ENCODE measurements around the gene ARHGAP11A. TPM values are rescaled to one million over a fixed set of nuclear protein-coding genes. Genes with fewer than 3 reads are reported as not detected.
A peak's percentile ranks its signal among the peaks of the same experiment; 100 is the strongest.

ARHGAP11A gene
- total RNA-seq, 2 donors from 2014 or later, result 133 to 148 TPM

DNA sequence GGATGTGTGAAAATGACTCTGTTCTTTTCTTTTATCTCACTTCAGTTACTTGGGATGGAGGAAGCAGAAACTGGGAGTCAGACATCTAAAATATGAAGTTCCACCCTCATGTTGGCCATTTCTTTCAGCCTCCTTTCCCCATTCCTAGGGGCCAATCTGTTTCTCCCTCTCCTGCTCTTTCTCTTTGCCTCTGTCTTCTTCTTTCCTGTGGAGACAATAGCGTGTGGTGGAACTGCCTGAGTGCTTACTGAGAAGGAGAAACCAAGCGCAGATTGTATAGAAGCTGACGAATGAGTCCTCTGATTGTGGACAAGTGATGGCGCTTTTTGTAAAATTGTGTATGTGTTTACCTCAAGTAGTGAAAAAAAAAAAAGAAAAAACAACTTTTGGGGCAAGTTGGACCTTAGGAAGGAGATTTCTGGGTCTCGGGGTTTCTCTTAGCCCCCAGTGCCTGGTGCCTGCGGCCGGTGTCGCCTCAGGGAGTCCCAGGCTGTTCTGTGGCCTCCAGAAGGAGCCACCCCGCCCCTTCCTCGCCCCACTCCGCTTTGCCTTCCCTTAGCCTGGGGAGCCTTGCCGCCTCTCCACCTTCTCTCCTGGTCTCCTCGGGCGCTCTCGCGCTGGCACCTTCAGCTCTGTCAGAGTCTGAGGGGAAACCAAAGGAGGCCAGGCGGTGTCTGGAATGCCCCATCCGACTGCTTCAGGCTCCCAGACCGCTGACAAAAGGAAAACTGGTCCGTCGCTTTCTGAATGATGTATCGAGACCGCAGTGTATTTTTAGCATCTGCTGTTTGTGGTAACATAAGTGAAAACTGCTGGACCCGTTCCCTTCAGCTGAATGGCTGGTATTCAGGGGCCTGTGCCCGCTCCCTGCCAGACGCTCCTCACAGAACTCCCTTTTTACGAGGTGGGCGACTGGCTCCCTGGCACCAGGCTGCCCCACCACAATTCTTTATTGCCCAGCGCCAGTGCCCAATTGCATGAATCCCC, 56.3 kb downstream of the ARHGAP11A start:
- Mint-ChIP-seq H3K36me3 (no peaks in the 10 kb centered on the region), H3K9me3 (no peaks in the 10 kb centered on the region), H3K27ac (no peak overlapping the region)
- no peak for ATAC-seq
- DNase-seq (ENCODE audit: low spot score in 2 of 2), result no peak

DNA sequence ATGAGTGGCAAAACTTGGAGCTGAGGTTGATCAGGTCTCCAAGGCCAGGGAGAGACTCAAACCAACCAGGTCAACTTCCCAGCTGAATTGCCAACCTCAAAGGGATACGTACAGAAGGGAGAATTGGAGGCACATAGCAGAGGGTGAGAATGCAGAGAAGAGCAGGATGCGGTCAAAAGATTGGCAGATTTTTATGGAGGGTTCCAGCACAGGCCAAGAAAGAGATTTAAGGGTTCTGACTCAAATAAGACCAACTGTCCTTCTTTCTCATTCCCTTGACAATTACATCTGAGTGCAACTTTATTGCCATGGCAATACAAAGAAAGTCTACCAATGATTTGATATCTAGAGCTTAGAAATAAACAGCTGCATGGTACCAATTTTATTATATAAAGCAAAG, 59.4 kb downstream of the ARHGAP11A start:
- ATAC-seq, result no peak
- H3K9me3 Mint-ChIP-seq, result no peaks in the 10 kb centered on the region

DNA sequence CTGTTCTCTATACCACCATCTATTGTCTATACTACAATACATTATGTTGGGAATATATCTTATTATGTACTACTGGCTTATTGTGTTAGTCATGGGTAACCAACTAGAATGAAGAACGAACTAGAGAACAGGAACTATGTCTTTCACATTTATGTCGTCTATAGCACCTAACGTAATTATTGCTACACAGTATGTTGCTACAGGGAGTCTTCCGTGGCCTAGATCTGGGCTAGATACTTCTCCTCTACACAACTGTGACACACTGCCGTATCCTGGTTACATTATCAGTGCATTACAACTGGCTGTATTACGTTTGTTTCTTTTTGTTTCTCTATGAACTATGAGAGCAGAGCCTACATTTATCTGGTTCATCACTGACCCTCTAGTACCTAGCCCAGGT, 60.2 kb downstream of the ARHGAP11A start:
- no peak for DNase-seq (ENCODE audit: low spot score in 2 of 2)

More for the DNA sequence above, 59.4 kb downstream of the ARHGAP11A start:
- Mint-ChIP-seq H3K27ac (no peak overlapping the region), H3K36me3 (no peaks in the 10 kb centered on the region)
- no peak for DNase-seq (ENCODE audit: low spot score in 2 of 2)

DNA sequence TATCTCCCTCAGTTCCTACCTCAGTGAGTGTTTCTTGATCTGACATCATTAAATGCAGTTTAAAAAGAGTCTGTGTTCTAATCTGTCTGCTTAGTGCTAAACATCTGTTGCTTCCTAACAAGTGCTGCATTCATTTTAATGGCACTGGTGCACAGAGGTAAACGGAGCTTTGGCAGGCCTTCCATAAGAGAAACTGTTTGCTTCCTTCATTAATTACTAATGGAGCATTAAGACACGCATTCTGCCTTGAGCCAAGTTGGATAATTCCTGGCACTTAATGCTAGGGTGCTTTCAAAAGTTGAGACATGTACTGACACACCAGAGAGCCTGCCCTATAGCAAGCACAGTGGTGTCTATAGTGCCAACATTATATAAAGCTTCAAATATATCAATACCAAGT, 60.9 kb downstream of the ARHGAP11A start:
- H3K27ac Mint-ChIP-seq, result no peak overlapping the region
- H3K36me3 Mint-ChIP-seq, result no peaks in the 10 kb centered on the region
- no peak for ATAC-seq
- no peaks in the 10 kb centered on the region for H3K9me3 Mint-ChIP-seq
- no peak for DNase-seq (ENCODE audit: low spot score in 2 of 2)

More for the DNA sequence above, 60.2 kb downstream of the ARHGAP11A start:
- no peak overlapping the region for H3K27ac Mint-ChIP-seq
- H3K36me3 Mint-ChIP-seq, result no peaks in the 10 kb centered on the region
- no peaks in the 10 kb centered on the region for H3K9me3 Mint-ChIP-seq
- ATAC-seq, result no peak

DNA sequence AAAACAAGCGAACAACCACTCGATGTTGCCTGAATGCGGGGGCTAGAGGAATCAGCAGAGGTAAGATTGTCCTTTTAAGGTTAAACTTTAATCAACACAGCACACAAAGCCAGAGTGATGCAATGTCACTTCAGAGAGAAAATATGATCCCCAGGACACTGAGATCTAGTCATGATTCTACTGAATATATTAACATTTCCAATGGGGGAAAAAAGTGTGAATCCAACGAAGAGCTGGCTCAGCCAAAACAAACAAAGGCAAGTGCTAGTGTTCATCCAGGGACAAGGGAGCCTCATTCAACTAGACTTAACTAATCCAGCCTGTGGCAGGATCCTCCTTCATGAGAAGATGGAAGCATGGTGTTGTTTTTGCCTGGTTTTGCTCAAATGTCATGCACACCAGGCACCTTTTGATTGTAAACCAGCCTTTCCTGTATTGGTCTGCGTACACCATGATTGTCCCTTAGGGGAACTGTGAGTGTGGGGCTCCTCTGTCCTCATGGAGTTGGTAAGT, 62.0 kb downstream of the ARHGAP11A start:
- no peak for DNase-seq (ENCODE audit: low spot score in 2 of 2)
- no peaks in the 10 kb centered on the region for H3K36me3 Mint-ChIP-seq
- no peaks in the 10 kb centered on the region for H3K9me3 Mint-ChIP-seq
- H3K27ac Mint-ChIP-seq, result no peak overlapping the region
- ATAC-seq, result no peak

DNA sequence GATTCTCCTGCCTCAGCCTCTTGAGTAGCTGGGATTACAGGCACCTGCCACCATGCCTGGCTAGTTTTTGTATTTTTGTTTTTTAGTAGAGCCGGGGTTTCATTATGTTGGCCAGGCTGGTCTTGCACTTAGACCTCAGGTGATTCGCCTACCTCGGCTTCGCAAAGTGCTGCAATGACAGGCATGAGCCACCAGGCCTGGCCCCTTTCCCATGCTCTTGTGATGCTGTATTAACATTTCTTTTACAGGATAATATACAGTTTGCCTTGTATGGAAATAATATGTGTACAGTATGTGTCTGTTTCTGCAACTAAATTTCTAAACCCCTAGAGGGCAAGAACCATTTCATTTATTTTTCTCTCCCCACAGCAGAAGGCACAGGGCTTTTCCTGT, 64.0 kb downstream of the ARHGAP11A start:
- DNase-seq (ENCODE audit: low spot score in 2 of 2) (no peak), ATAC-seq (no peak)
- H3K9me3 Mint-ChIP-seq, result no peaks in the 10 kb centered on the region
- H3K27ac Mint-ChIP-seq, result no peak overlapping the region
- H3K36me3 Mint-ChIP-seq, result no peaks in the 10 kb centered on the region

DNA sequence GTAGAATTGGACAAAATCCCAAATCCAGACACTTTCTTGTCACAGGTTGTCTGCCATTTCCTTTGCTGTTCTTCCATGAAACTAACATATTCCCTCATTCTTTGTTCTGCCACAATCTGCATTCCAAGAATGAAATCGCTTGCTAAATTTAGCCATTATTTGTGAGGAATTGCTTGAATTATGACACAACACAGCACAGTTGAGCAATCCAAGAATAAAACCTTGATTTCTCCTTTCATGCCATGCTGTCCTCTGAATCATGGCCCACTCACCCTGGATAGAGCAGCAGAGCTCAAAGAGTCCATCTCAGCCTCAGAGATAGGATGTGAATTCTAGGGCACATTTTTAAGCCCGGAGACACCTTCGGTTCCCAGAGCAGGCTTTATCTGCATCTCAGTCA, 67.3 kb downstream of the ARHGAP11A start:
- ATAC-seq (no peak), DNase-seq (ENCODE audit: low spot score in 2 of 2) (no peak)
- no peaks in the 10 kb centered on the region for H3K36me3 Mint-ChIP-seq
- H3K27ac Mint-ChIP-seq, result no peak overlapping the region
- H3K9me3 Mint-ChIP-seq, result no peaks in the 10 kb centered on the region

DNA sequence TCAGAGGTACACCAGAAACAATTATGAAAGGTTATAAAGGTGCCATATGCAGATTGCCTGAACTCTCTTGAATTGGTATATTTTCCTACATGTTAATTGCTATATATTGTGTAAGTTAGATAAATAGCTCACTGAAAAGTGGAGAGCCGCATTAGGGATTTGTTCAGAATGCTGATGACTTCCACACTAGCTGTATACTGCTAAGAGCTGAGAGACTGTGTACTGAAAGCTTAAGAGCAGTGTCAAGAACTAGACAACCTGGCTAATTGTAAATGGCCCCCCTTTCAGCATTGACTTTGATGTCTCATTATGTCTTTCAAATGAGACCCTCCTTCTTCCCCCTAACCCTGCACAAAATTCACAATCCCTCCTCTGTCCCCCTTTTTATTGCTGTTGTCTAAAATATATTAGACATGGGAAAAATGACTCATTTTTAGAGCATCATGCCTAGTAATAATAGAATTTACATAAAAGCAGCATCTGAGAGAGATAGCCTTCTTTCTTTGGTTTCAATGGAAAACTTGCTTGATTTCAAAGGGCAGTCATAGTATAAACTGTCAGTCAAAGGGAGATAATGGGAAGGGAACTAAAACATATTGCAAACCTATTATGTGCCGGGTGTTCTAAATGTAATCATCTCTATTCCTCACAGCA, 67.8 kb downstream of the ARHGAP11A start:
- DNase-seq (ENCODE audit: low spot score in 2 of 2), result no peak
- H3K9me3 Mint-ChIP-seq, result no peaks in the 10 kb centered on the region
- ATAC-seq, result no peak
- H3K27ac Mint-ChIP-seq, result peak overlapping the region in 1 of 2 donors; percentile 41
- H3K36me3 Mint-ChIP-seq, result no peaks in the 10 kb centered on the region

DNA sequence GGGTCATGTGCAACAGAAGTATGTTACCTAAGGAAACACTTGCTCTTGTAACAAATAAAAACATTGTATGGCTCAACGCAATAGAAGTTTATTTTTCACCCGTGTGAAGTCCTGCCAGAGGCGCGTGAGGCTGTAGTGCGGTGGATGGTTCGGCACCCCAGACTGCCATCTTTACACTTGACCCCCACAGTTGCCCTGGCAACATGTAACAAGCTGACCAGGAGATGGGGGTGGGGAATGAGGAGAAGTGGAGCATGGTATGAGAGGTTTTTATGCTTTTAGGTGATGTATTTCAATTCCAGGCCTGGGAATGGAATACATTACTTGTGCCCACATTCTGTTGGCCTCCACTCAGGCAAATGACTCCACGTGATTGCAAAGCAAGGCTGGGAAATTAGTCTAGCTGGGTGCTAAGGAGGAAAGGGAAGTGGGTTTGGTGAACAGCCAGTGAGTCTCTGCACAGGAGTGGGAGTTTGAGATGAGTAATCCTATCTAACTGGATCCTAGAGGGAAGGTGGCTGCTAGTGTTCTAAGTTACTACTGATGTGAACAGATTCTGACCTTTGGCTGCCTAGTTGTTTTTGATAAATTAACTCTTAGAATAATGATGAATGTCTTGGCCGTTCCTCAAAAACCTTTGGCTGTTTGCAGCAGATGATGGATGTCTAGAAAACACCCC, 68.7 kb downstream of the ARHGAP11A start:
- no peaks in the 10 kb centered on the region for H3K36me3 Mint-ChIP-seq
- ATAC-seq (peak; percentile 81 to 83), DNase-seq (ENCODE audit: low spot score in 2 of 2) (no peak)
- H3K27ac Mint-ChIP-seq, result no peak overlapping the region
- H3K9me3 Mint-ChIP-seq, result no peaks in the 10 kb centered on the region

DNA sequence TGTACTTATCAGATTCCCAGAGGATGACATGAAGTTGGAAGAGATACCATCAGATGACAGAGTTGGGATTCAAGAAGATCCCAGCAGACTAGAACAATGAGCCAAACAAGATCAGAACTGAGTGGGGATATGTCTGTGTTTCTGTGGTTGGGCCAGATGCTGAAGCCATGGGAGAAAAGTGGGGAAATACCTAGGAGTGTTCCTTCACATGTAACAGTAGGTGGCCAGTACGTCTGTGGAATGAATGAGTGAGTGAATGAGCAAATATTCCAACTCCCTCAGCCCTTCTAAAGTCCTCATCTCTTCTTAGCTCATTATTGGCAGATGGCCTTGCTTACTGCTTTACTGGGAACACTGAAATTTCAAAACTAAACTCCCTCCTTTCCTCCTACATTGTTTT, 70.3 kb downstream of the ARHGAP11A start:
- Mint-ChIP-seq H3K36me3 (no peaks in the 10 kb centered on the region), H3K9me3 (no peaks in the 10 kb centered on the region), H3K27ac (no peak overlapping the region)
- ATAC-seq, result no peak
- no peak for DNase-seq (ENCODE audit: low spot score in 2 of 2)

DNA sequence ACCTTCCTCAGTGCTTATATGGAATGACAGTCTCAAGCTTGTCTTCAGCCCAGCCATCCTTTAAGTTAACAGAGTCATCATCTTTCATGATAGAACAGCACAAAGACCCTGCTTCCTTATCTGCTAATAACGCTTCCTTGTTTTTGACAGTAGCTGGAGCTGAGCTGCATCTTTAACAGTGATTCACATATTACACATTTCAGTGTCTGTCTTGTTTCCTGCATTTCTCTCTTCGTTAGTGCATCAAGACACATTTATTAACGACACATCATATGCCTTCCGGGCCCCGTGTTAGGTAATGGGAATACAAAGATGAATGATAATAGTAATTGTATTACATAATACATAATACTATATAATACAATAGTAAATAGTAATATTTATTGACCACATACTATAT, 72.3 kb downstream of the ARHGAP11A start:
- no peak overlapping the region for H3K27ac Mint-ChIP-seq
- no peak for ATAC-seq
- no peak for DNase-seq (ENCODE audit: low spot score in 2 of 2)
- H3K36me3 Mint-ChIP-seq, result no peaks in the 10 kb centered on the region
- H3K9me3 Mint-ChIP-seq, result no peaks in the 10 kb centered on the region

DNA sequence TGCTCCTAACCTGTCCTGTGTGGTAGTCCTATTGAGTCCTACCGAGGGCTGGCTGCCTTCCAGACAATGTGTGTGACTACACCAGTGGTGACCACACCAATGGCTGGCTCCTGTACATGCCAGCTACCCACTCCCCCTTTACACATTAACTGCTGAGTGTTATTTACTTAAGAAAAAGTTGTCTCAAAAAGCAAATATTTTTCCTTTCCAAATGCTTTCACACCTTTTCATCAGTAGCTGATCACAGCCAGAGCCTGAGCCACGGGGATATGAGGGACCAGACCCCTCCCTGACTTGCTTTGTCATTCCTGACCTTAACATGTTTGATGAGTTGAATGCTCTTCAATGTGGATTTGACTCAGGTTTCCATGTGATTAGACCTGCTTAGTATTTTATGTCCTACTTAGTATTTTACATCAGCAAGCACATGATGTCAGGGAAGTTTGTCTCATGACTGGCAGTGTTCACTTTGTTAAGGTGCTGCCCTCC, 72.9 kb downstream of the ARHGAP11A start:
- ATAC-seq, result no peak

More for the DNA sequence above, 72.9 kb downstream of the ARHGAP11A start:
- no peak for DNase-seq (ENCODE audit: low spot score in 2 of 2)
- no peaks in the 10 kb centered on the region for H3K9me3 Mint-ChIP-seq
- H3K36me3 Mint-ChIP-seq, result no peaks in the 10 kb centered on the region
- H3K27ac Mint-ChIP-seq, result no peak overlapping the region

Other genes starting within 250 kb of the ARHGAP11A start
- gene GOLGA8K, start 212.2 kb upstream of the ARHGAP11A start, total RNA-seq, result under 1 TPM; 0.55 to 0.88 TPM
- 1 to 10 TPM; 1.5 to 1.6 TPM for gene GOLGA8O, start 159.9 kb upstream of the ARHGAP11A start, total RNA-seq
- 10 to 100 TPM in 1 of 2 donors, 1 to 10 TPM in 1; 8.6 to 10.0 TPM for gene GOLGA8N, start 22.0 kb upstream of the ARHGAP11A start, total RNA-seq
- 1 to 10 TPM; 2.0 to 3.7 TPM for gene SCG5, start 26.2 kb downstream of the ARHGAP11A start, total RNA-seq
- not detected for gene GREM1, start 102.5 kb downstream of the ARHGAP11A start, total RNA-seq

All from activated naive CD4-positive, alpha-beta T cell treated with anti-CD3 and anti-CD28 coated beads, Interleukin-2, amount 50 U/mL, for 72 hours (primary cell).